ENCODE measurements around the gene CCL20. TPM values are rescaled to one million over a fixed set of nuclear protein-coding genes. Genes with fewer than 3 reads are reported as not detected.

Gene CCL20
- total and polyA plus RNA-seq, 2 of the 13 experiments (the other 11 are each of a cell fraction or from before 2014, with no cell fraction given), result 223 to 903 TPM

DNA sequence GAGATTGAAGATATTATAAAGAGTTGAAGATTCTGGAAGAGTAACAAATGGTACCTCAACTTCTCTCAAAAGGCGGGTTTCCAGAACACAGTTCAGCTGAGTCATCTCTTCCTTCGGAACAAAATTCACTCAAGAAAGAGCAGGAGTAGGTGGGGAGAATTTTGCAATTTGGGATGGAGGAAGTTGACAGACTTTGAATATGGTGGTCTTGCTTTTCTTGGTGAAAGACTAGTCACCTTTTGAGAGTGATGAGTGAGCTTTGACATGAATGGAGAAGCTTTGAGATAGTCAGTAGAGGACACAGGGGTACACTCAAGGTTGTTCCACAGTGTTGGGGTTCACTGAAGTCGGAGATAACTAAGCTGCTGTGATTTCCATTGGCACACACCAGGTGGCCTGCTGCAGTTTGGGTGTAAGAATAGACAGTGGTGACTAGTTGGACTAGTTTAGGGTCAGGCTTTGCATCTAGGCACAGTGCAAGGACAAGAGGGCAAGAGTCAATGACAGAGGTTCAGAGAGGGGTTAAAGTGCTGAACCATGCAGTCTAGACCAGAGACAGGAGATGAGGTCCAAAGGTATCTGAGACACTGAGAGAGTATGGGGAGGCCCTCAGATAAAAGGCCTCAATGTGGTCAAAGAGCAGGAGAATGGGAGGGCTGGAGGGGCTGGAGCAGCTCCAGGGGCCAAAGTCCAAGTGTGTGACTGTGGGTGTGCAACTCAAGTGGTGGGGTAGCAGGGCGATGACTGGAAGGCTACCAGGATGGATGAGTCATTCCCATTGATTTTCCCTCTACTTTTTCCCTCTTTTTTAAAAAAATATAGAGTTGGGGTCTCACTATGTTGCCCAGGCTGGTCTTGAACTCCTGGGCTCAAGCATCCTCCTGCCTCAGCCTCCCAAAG lies 7.7 kb downstream of the CCL20 start (continued):
- TF ChIP-seq ZBTB20 (CRISPR knock-in tag; IDR thresholded peaks at IDR 0.05; ENCODE audit: borderline replicate concordance, low read depth), result peak; percentile 70
- TF ChIP-seq JUN (CRISPR knock-in tag; IDR thresholded peaks at IDR 0.05), result peak; percentile 95
- no peak for TF ChIP-seq ZBTB3 (CRISPR knock-in tag; IDR thresholded peaks at IDR 0.05; ENCODE audit: borderline replicate concordance, low read depth)
- TF ChIP-seq, protein P1, sequence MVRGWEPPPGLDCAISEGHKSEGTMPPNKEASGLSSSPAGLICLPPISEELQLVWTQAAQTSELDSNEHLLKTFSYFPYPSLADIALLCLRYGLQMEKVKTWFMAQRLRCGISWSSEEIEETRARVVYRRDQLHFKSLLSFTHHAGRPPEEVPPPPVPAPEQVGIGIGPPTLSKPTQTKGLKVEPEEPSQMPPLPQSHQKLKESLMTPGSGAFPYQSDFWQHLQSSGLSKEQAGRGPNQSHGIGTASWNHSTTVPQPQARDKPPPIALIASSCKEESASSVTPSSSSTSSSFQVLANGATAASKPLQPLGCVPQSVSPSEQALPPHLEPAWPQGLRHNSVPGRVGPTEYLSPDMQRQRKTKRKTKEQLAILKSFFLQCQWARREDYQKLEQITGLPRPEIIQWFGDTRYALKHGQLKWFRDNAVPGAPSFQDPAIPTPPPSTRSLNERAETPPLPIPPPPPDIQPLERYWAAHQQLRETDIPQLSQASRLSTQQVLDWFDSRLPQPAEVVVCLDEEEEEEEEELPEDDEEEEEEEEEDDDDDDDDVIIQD (CRISPR knock-in tag; IDR thresholded peaks at IDR 0.05; ENCODE audit: low read depth), result peak; percentile 98
- peak; percentile 61; the same call in 1 of the 2 replicates for TF ChIP-seq GATA4 (IDR thresholded peaks at IDR 0.05; ENCODE audit: borderline replicate concordance, low read depth)
- TF ChIP-seq, protein P2, sequence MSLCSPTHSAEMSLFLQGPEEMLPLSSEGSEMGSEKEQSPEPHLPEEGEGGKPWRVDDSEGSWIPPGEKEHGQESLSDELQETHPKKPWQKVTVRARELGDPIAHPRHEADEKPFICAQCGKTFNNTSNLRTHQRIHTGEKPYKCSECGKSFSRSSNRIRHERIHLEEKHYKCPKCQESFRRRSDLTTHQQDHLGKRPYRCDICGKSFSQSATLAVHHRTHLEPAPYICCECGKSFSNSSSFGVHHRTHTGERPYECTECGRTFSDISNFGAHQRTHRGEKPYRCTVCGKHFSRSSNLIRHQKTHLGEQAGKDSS (CRISPR knock-in tag; IDR thresholded peaks at IDR 0.05; ENCODE audit: borderline replicate concordance, low read depth), result no peak; the same call in 1 of the 2 replicates
- TF ChIP-seq FOXP1 (IDR thresholded peaks at IDR 0.05), result no peak
- TF ChIP-seq FOXP1 (CRISPR knock-in tag; IDR thresholded peaks at IDR 0.05), result peak; percentile 55; the same call in 1 of the 2 replicates
- TF ChIP-seq, protein P3, sequence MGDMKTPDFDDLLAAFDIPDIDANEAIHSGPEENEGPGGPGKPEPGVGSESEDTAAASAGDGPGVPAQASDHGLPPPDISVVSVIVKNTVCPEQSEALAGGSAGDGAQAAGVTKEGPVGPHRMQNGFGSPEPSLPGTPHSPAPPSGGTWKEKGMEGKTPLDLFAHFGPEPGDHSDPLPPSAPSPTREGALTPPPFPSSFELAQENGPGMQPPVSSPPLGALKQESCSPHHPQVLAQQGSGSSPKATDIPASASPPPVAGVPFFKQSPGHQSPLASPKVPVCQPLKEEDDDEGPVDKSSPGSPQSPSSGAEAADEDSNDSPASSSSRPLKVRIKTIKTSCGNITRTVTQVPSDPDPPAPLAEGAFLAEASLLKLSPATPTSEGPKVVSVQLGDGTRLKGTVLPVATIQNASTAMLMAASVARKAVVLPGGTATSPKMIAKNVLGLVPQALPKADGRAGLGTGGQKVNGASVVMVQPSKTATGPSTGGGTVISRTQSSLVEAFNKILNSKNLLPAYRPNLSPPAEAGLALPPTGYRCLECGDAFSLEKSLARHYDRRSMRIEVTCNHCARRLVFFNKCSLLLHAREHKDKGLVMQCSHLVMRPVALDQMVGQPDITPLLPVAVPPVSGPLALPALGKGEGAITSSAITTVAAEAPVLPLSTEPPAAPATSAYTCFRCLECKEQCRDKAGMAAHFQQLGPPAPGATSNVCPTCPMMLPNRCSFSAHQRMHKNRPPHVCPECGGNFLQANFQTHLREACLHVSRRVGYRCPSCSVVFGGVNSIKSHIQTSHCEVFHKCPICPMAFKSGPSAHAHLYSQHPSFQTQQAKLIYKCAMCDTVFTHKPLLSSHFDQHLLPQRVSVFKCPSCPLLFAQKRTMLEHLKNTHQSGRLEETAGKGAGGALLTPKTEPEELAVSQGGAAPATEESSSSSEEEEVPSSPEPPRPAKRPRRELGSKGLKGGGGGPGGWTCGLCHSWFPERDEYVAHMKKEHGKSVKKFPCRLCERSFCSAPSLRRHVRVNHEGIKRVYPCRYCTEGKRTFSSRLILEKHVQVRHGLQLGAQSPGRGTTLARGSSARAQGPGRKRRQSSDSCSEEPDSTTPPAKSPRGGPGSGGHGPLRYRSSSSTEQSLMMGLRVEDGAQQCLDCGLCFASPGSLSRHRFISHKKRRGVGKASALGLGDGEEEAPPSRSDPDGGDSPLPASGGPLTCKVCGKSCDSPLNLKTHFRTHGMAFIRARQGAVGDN (CRISPR knock-in tag; IDR thresholded peaks at IDR 0.05), result peak; percentile 59; the same call in 1 of the 2 replicates
- TF ChIP-seq, protein P4, sequence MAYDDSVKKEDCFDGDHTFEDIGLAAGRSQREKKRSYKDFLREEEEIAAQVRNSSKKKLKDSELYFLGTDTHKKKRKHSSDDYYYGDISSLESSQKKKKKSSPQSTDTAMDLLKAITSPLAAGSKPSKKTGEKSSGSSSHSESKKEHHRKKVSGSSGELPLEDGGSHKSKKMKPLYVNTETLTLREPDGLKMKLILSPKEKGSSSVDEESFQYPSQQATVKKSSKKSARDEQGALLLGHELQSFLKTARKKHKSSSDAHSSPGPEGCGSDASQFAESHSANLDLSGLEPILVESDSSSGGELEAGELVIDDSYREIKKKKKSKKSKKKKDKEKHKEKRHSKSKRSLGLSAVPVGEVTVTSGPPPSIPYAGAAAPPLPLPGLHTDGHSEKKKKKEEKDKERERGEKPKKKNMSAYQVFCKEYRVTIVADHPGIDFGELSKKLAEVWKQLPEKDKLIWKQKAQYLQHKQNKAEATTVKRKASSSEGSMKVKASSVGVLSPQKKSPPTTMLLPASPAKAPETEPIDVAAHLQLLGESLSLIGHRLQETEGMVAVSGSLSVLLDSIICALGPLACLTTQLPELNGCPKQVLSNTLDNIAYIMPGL (CRISPR knock-in tag; IDR thresholded peaks at IDR 0.05; ENCODE audit: borderline replicate concordance in 1 of 2, low read depth in 1 of 2), result peak in 1 of 2 experiments; percentile 63; a peak in 2 of 4 replicates
- peak; percentile 79 for TF ChIP-seq SAP130 (CRISPR knock-in tag; IDR thresholded peaks at IDR 0.05; ENCODE audit: low read depth)
- no peak for TF ChIP-seq ZNF883 (CRISPR knock-in tag; IDR thresholded peaks at IDR 0.05; ENCODE audit: not compliant biosample characterization)
- TF ChIP-seq, protein P5, sequence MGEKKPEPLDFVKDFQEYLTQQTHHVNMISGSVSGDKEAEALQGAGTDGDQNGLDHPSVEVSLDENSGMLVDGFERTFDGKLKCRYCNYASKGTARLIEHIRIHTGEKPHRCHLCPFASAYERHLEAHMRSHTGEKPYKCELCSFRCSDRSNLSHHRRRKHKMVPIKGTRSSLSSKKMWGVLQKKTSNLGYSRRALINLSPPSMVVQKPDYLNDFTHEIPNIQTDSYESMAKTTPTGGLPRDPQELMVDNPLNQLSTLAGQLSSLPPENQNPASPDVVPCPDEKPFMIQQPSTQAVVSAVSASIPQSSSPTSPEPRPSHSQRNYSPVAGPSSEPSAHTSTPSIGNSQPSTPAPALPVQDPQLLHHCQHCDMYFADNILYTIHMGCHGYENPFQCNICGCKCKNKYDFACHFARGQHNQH (CRISPR knock-in tag; IDR thresholded peaks at IDR 0.05), result peak; percentile 96
- 0 out of 2 replicates have a peak, but pooled peaks have one; percentile 32 for TF ChIP-seq ZNF143 (CRISPR knock-in tag; IDR thresholded peaks at IDR 0.05)
- peak; percentile 51; the same call in 1 of the 2 replicates for TF ChIP-seq ZNF598 (CRISPR knock-in tag; IDR thresholded peaks at IDR 0.05; ENCODE audit: borderline replicate concordance)
- TF ChIP-seq SMYD3 (CRISPR knock-in tag; IDR thresholded peaks at IDR 0.05), result 0 out of 2 replicates have a peak, but pooled peaks have one; percentile 55
- TF ChIP-seq NFIB (CRISPR knock-in tag; IDR thresholded peaks at IDR 0.05; ENCODE audit: borderline replicate concordance), result no peak
- TF ChIP-seq HNF4A (CRISPR knock-in tag; IDR thresholded peaks at IDR 0.05), result peak; percentile 100
